CD4-positive, CD25-positive, alpha-beta regulatory T cell (primary cell): ENCODE data around the gene ISG15. TPM values are rescaled to one million over a fixed set of nuclear protein-coding genes. Genes with fewer than 3 reads are reported as not detected.
"Not testable (repeated sequence)": the region's sequence is repeated elsewhere in the genome, so short reads cannot be mapped to it uniquely, and the experiment has no call there.

Source experiments
- ATAC-seq, 2 donors: fragments of 150-1000 bp; cut with Tn5 transposase; one replicate each; pipeline ENCODE4 v1.10.0; 2021; ENCODE audit warnings: low read depth in 2 of 2, moderate number of reproducible peaks in 2 of 2, moderate library complexity in 1 of 2
- DNase-seq, 3 donors: peaks; one replicate each; pipeline versions ENCODE4 v3.0.0 to v3.0.0-alpha.2; 2012 to 2022; ENCODE audit warnings: mixed read lengths in 1 of 3
- H3K27ac ChIP-seq: one replicate; pipeline ENCODE4 v1.7.0; 2013; ENCODE audit warnings: mild to moderate bottlenecking, low read length; ENCODE audit not compliant: insufficient read depth, poor library complexity, severe bottlenecking
- H3K27me3 ChIP-seq: one replicate; pipeline ENCODE4 v1.7.0; 2013; ENCODE audit warnings: low read length; ENCODE audit not compliant: control insufficient read depth, insufficient read depth
- H3K36me3 ChIP-seq: one replicate; pipeline ENCODE4 v1.7.0; 2013; ENCODE audit warnings: mild to moderate bottlenecking, low read length, moderate library complexity; ENCODE audit not compliant: control insufficient read depth, insufficient read depth
- H3K4me1 ChIP-seq: 2 replicates; pipeline ENCODE4 v1.7.0; 2013; ENCODE audit warnings: mild to moderate bottlenecking, low read length; ENCODE audit not compliant: insufficient read depth, control insufficient read depth, poor library complexity, severe bottlenecking
- H3K4me3 ChIP-seq: one replicate; pipeline ENCODE4 v1.7.0; 2013; ENCODE audit warnings: low read depth, mild to moderate bottlenecking, low read length, moderate library complexity
- H3K9me3 ChIP-seq, 2 experiments: 1 replicate in 1 of 2; 2 replicates in 1 of 2; pipeline ENCODE4 v1.7.0; 2013; ENCODE audit warnings: low read length in 2 of 2, mild to moderate bottlenecking in 1 of 2, moderate library complexity in 1 of 2; ENCODE audit not compliant: control insufficient read depth in 2 of 2
- H3K27ac Mint-ChIP-seq, 3 donors: one replicate each; pipeline ENCODE4 v1.8.0; 2020 to 2022; ENCODE audit warnings: mild to moderate bottlenecking in 3 of 3, mixed read lengths in 3 of 3, moderate library complexity in 2 of 3
- H3K27me3 Mint-ChIP-seq: one replicate; pipeline ENCODE4 v1.8.0; 2022; ENCODE audit warnings: mild to moderate bottlenecking, mixed read lengths
- H3K36me3 Mint-ChIP-seq: one replicate; pipeline ENCODE4 v1.8.0; 2020; ENCODE audit warnings: mixed read lengths
- H3K4me1 Mint-ChIP-seq, 4 donors: one replicate each; pipeline ENCODE4 v1.8.0; 2020 to 2022; ENCODE audit warnings: mixed read lengths in 4 of 4, mild to moderate bottlenecking in 1 of 4
- H3K4me3 Mint-ChIP-seq, 4 donors: one replicate each; pipeline ENCODE4 v1.8.0; 2020 to 2022; ENCODE audit warnings: mild to moderate bottlenecking in 4 of 4, mixed read lengths in 4 of 4, moderate library complexity in 3 of 4
- H3K9me3 Mint-ChIP-seq, 7 donors: one replicate each; pipeline ENCODE4 v1.8.0; 2020 to 2022; ENCODE audit warnings: mixed read lengths in 7 of 7, mild to moderate bottlenecking in 3 of 7, moderate library complexity in 2 of 7
- polyA plus RNA-seq, 4 donors: library from polyadenylated mRNA; unstranded; fragments of 300-500 nt; fragmentation: Illumina TruSeq; gene quantifications; one replicate each; pipeline ENCODE4 v1.2.3, GENCODE V29; 2021
- total RNA-seq: library from RNA; stranded (reverse); gene quantifications from one replicate; pipeline ENCODE4 v1.2.3, GENCODE V29; 2022

ISG15 gene
- total and polyA plus RNA-seq, 5 donors from 2014 or later: 76.7 to 489 (median 252) TPM

DNA sequence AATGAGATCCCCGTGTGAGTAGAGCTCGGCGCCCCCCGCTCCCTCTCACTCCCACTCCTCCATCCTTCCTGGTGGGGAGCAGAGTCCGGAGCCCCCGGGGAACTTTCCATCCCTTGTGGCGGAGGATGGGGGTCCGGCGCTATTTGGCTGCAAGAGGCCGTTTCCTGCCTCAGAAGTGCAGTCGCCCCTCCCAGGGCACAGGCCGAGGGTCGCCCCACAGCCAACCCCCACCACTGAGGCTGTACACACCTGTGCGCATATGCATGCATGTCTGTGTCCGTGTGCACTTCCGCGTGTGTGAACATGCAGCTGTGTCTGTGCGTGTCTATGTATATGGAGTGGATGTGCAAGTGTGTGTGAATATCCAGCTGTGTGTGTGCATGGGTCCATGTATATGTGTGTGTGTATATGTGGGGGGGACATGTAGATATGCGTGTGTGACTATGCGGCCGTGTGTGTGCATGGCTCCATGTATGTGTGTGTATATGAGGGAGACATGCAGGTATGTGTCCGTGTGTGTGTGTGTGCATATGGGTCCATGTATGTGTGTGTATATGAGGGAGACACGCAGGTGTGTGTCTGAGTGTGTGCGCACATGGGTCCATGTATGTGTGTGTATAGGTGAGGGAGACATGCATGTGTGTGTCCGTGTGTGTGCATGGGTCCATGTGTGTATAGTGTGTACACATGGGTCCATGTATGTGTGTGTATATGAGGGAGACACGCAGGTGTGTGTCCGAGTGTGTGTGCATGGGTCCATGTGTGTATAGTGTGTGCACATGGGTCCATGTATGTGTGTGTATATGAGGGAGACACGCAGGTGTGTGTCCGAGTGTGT is 38.9 kb downstream of the ISG15 start:
- Histone ChIP-seq H3K9me3 (no peaks in the 10 kb centered on the region), H3K36me3 (no peaks in the 10 kb centered on the region), H3K27me3 (no peaks in the 10 kb centered on the region), H3K4me3 (no peak overlapping the region), H3K27ac (no peak overlapping the region), H3K4me1 (no peaks in the 10 kb centered on the region)
- Mint-ChIP-seq H3K36me3 (no peaks in the 10 kb centered on the region), H3K9me3 (no peaks in the 10 kb centered on the region), H3K27me3 (no peaks in the 10 kb centered on the region), H3K4me1 (peaks cover 0 to 2% (median 0%) of the 10 kb centered on the region in 4 donors), H3K4me3 (peak overlapping the region in 1 of 4 donors; percentile 0), H3K27ac (no peak overlapping the region)
- ATAC-seq: no peak
- DNase-seq: no peak

GRCh38 chr1:1053022-1053421 is 39.7 kb downstream of the ISG15 start:
- H3K4me1 Mint-ChIP-seq: peaks cover 0 to 2% (median 0%) of the 10 kb centered on the region in 4 donors
- no peak for ATAC-seq

DNA sequence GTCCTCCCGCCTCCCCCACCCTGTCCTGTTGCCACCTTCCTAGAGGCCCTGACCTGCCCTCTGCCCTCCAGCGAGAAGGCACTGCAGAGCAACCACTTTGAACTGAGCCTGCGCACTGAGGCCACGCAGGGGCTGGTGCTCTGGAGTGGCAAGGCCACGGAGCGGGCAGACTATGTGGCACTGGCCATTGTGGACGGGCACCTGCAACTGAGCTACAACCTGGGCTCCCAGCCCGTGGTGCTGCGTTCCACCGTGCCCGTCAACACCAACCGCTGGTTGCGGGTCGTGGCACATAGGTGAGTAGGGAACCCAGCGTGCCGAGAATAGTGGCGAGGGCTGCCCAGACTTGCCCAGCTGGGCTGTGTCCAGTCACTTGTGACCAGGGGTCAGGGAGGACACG is 40.4 kb downstream of the ISG15 start:
- DNase-seq: no peak
- H3K4me3 Mint-ChIP-seq: no peak overlapping the region

More at GRCh38 chr1:1053022-1053421, 39.7 kb downstream of the ISG15 start:
- no peaks in the 10 kb centered on the region for H3K36me3 Mint-ChIP-seq
- peaks cover 2% of the 10 kb centered on the region for H3K27me3 Mint-ChIP-seq
- DNase-seq: no peak
- Histone ChIP-seq H3K27me3 (no peaks in the 10 kb centered on the region), H3K36me3 (no peaks in the 10 kb centered on the region), H3K27ac (no peak overlapping the region), H3K4me3 (no peak overlapping the region), H3K4me1 (no peaks in the 10 kb centered on the region), H3K9me3 (no peaks in the 10 kb centered on the region)
- no peak overlapping the region for H3K4me3 Mint-ChIP-seq
- H3K27ac Mint-ChIP-seq: no peak overlapping the region
- no peaks in the 10 kb centered on the region for H3K9me3 Mint-ChIP-seq

GRCh38 chr1:1054099-1054700 is 40.9 kb downstream of the ISG15 start:
- no peaks in the 10 kb centered on the region for H3K36me3 Mint-ChIP-seq
- H3K9me3 Mint-ChIP-seq: no peaks in the 10 kb centered on the region
- Histone ChIP-seq H3K27me3 (no peaks in the 10 kb centered on the region), H3K36me3 (no peaks in the 10 kb centered on the region), H3K4me3 (no peak overlapping the region), H3K9me3 (no peaks in the 10 kb centered on the region), H3K4me1 (peaks cover 7% of the 10 kb centered on the region), H3K27ac (no peak overlapping the region)
- peaks cover 8% of the 10 kb centered on the region for H3K27me3 Mint-ChIP-seq
- peaks cover 0 to 8% (median 1%) of the 10 kb centered on the region in 4 donors for H3K4me1 Mint-ChIP-seq
- DNase-seq: no peak
- H3K4me3 Mint-ChIP-seq: no peak overlapping the region
- no peak overlapping the region for H3K27ac Mint-ChIP-seq
- no peak for ATAC-seq

More for the DNA sequence above, 40.4 kb downstream of the ISG15 start:
- Histone ChIP-seq H3K27me3 (no peaks in the 10 kb centered on the region), H3K4me1 (peaks cover 2% of the 10 kb centered on the region), H3K36me3 (no peaks in the 10 kb centered on the region), H3K9me3 (no peaks in the 10 kb centered on the region), H3K4me3 (no peak overlapping the region), H3K27ac (no peak overlapping the region)
- H3K36me3 Mint-ChIP-seq: no peaks in the 10 kb centered on the region
- H3K27me3 Mint-ChIP-seq: peaks cover 8% of the 10 kb centered on the region
- no peak overlapping the region for H3K27ac Mint-ChIP-seq
- H3K4me1 Mint-ChIP-seq: peaks cover 0 to 5% (median 1%) of the 10 kb centered on the region in 4 donors
- ATAC-seq: no peak
- H3K9me3 Mint-ChIP-seq: no peaks in the 10 kb centered on the region

DNA sequence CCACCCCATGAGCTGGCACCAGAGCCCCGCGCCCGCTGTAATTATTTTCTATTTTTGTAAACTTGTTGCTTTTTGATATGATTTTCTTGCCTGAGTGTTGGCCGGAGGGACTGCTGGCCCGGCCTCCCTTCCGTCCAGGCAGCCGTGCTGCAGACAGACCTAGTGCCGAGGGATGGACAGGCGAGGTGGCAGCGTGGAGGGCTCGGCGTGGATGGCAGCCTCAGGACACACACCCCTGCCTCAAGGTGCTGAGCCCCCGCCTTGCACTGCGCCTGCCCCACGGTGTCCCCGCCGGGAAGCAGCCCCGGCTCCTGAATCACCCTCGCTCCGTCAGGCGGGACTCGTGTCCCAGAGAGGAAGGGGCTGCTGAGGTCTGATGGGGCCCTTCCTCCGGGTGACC is 41.7 kb downstream of the ISG15 start:
- Histone ChIP-seq H3K27ac (no peak overlapping the region), H3K9me3 (no peaks in the 10 kb centered on the region), H3K36me3 (no peaks in the 10 kb centered on the region), H3K27me3 (no peaks in the 10 kb centered on the region), H3K4me1 (peaks cover 15% of the 10 kb centered on the region), H3K4me3 (no peak overlapping the region)
- H3K4me3 Mint-ChIP-seq: no peak overlapping the region
- no peaks in the 10 kb centered on the region for H3K36me3 Mint-ChIP-seq
- H3K4me1 Mint-ChIP-seq: peaks cover 0 to 8% (median 1%) of the 10 kb centered on the region in 4 donors
- H3K27me3 Mint-ChIP-seq: peaks cover 8% of the 10 kb centered on the region
- no peak overlapping the region for H3K27ac Mint-ChIP-seq
- no peaks in the 10 kb centered on the region for H3K9me3 Mint-ChIP-seq
- DNase-seq (no peak), ATAC-seq (no peak)

DNA sequence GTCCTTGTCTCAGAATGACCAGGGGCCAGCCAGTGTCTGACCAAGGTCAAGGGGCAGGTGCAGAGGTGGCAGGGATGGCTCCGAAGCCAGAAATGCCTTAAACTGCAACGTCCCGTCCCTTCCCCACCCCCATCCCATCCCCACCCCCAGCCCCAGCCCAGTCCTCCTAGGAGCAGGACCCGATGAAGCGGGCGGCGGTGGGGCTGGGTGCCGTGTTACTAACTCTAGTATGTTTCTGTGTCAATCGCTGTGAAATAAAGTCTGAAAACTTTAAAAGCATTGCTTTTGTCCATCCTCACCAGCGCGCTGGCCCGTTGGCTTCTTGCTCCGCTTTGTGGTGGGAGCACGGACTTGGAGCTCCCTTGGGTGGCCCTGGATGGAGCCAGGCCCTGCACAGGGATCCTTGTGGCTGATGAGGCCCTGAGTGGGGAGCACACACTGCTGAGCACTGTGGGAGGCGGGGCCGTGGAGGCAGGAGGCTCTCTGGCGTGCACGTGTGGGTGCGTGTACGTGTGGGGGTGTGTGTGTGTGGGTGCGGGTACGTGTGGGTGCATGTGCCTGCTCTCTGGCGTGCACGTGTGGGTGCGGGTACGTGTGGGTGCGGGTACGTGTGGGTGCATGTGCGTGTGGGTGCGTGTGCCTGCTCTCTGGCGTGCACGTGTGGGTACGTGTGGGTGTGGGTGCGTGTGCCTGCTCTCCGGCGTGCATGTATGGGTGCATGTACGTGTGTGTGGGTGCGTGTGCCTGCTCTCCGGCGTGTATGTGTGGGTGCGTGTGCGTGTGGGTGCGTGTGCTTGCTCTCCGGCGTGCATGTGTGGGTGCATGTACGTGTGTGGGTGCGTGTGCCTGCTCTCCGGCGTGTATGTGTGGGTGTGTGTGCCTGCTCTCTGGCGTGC is 42.8 kb downstream of the ISG15 start:
- H3K36me3 ChIP-seq: no peaks in the 10 kb centered on the region
- peaks cover 0 to 12% (median 1%) of the 10 kb centered on the region in 4 donors for H3K4me1 Mint-ChIP-seq
- H3K27me3 ChIP-seq: no peaks in the 10 kb centered on the region
- H3K9me3 ChIP-seq: no peaks in the 10 kb centered on the region
- ATAC-seq (no peak), DNase-seq (no peak)
- H3K27ac ChIP-seq: no peak overlapping the region
- H3K4me3 ChIP-seq: no peak overlapping the region
- H3K4me1 ChIP-seq: peaks cover 19% of the 10 kb centered on the region
- H3K9me3 Mint-ChIP-seq: no peaks in the 10 kb centered on the region
- no peak overlapping the region for H3K4me3 Mint-ChIP-seq
- H3K27ac Mint-ChIP-seq: no peak overlapping the region
- H3K27me3 Mint-ChIP-seq: peaks cover 17% of the 10 kb centered on the region
- H3K36me3 Mint-ChIP-seq: no peaks in the 10 kb centered on the region

DNA sequence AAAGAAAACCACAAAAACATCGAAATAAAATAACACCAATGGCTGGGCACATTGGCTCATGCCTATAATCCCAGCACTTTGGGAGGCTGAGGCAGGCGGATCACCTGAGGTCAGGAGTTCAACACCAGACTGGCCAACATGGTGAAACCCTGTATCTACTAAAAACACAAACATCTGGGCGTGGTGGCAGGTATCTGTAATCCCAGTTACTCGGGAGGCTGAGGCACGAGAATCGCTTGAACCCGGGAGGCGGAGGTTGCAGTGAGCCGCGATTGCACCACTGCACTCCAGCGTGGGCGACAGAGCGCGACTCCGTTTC is 44.4 kb downstream of the ISG15 start:
- peaks cover 24% of the 10 kb centered on the region for H3K27me3 Mint-ChIP-seq
- not testable (repeated sequence) for H3K36me3 ChIP-seq, H3K36me3 Mint-ChIP-seq, DNase-seq, H3K9me3 ChIP-seq, ATAC-seq, H3K27ac ChIP-seq, H3K4me3 ChIP-seq, H3K9me3 Mint-ChIP-seq, H3K27ac Mint-ChIP-seq, H3K27me3 ChIP-seq
- peaks cover 0 to 12% (median 0%) of the 10 kb centered on the region in 4 donors for H3K4me1 Mint-ChIP-seq
- peak overlapping the region in 3 of 4 donors; percentile 36 to 77 (median 43) for H3K4me3 Mint-ChIP-seq
- H3K4me1 ChIP-seq: peaks cover 22% of the 10 kb centered on the region
